Limb (tissue), 2 donors: ENCODE results near the gene FZR1.
A peak's percentile ranks its signal among the peaks of the same experiment; 100 is the strongest.
"Not testable (repeated sequence)": the region's sequence is repeated elsewhere in the genome, so short reads cannot be mapped to it uniquely, and the experiment has no call there.

ENCODE experiments used
- DNase-seq, 2 donors: peaks; one replicate each; pipeline ENCODE4 v3.0.0-alpha.2; 2016; ENCODE audit errors: extremely low spot score in 2 of 2

FZR1 gene

GRCh38 chr19:3494559-3494958, 11.6 kb upstream of the FZR1 start:
- DNase-seq: no peak

- DNase-seq: no peak
Observed at GRCh38 chr19:3496392-3497273, 9.5 kb upstream of the FZR1 start.

- no peak for DNase-seq
Observed at GRCh38 chr19:3497757-3498520, 8.2 kb upstream of the FZR1 start.

- DNase-seq: no peak
Observed at GRCh38 chr19:3499738-3500428, 6.2 kb upstream of the FZR1 start.

- peak; percentile 97 for DNase-seq
Observed at GRCh38 chr19:3500429-3501101, 5.5 kb upstream of the FZR1 start, which contains the start of gene DOHH. TSS of gene DOHH (minus strand) at chr19:3500674. CDS start at chr19:3496814, 3,860 bp downstream.

- DNase-seq: no peak
Observed at GRCh38 chr19:3501780-3502179, 4.3 kb upstream of the FZR1 start.

GRCh38 chr19:3503036-3503572, 3.0 kb upstream of the FZR1 start:
- no peak for DNase-seq

GRCh38 chr19:3504735-3505134, 1.4 kb upstream of the FZR1 start:
- DNase-seq: no peak

- no peak for DNase-seq
Observed at GRCh38 chr19:3506384-3507340, 551 bp downstream of the FZR1 start.

GRCh38 chr19:3507371-3508120, 1.4 kb downstream of the FZR1 start:
- DNase-seq: peak in 1 of 2 donors; percentile 62

- not testable (repeated sequence) for DNase-seq
Observed at GRCh38 chr19:3508121-3508661, 2.1 kb downstream of the FZR1 start.

- DNase-seq: peak in 1 of 2 donors; percentile 26
Observed at GRCh38 chr19:3508771-3509535, 2.8 kb downstream of the FZR1 start.

GRCh38 chr19:3509566-3509989, 3.5 kb downstream of the FZR1 start:
- no peak for DNase-seq

GRCh38 chr19:3510727-3511126, 4.6 kb downstream of the FZR1 start:
- peak in 1 of 2 donors; percentile 25 for DNase-seq

GRCh38 chr19:3511506-3512251, 5.6 kb downstream of the FZR1 start:
- DNase-seq: peak in 1 of 2 donors; percentile 24

GRCh38 chr19:3512562-3513228, 6.6 kb downstream of the FZR1 start:
- no peak for DNase-seq
